Breast epithelium (tissue), 4 donors: ENCODE measurements around the gene GNAZ. TPM values are rescaled to one million over a fixed set of nuclear protein-coding genes. Genes with fewer than 3 reads are reported as not detected.
"Not testable (repeated sequence)": the region's sequence is repeated elsewhere in the genome, so short reads cannot be mapped to it uniquely, and the experiment has no call there.

Source experiments
- DNase-seq, 2 donors: peaks; one replicate each; pipeline ENCODE4 v3.0.0-alpha.2; 2019; ENCODE audit warnings: low spot score in 2 of 2
- H3K27ac ChIP-seq, 2 donors: fragments of 200-600 bp; sonication (generic) in 1 of 2; one replicate each; pipeline ENCODE4 v1.5.1; 2016 to 2019; ENCODE audit warnings: mild to moderate bottlenecking in 1 of 2
- H3K27me3 ChIP-seq, 2 donors: fragments of 200-600 bp; sonication (generic) in 1 of 2; one replicate each; pipeline versions ENCODE4 v1.5.1 to v1.6.0; 2017 to 2019; ENCODE audit warnings: control low read depth in 1 of 2, mild to moderate bottlenecking in 1 of 2
- H3K36me3 ChIP-seq: fragments of 200-600 bp; one replicate; pipeline ENCODE4 v1.5.1; 2019
- H3K4me1 ChIP-seq, 2 donors: fragments of 200-600 bp; sonication (generic); one replicate each; pipeline ENCODE4 v1.5.1; 2016 to 2019; ENCODE audit warnings: control low read depth in 1 of 2
- H3K4me3 ChIP-seq, 3 donors: fragments of 200-600 bp; sonication (generic); 1 replicate in 2 of 3; 2 replicates in 1 of 3; pipeline ENCODE4 v1.5.1; 2016 to 2019; ENCODE audit warnings: mild to moderate bottlenecking in 3 of 3, moderate library complexity in 2 of 3
- H3K9me3 ChIP-seq, 2 donors: fragments of 200-600 bp; sonication (generic) in 1 of 2; one replicate each; pipeline ENCODE4 v1.5.1; 2016 to 2019; ENCODE audit warnings: control low read depth in 1 of 2
- CTCF ChIP-seq, 3 donors: fragments of 450-650 bp; IDR thresholded peaks; one replicate each; pipeline ENCODE4 v1.5.1; 2016 to 2017; ENCODE audit warnings: antibody characterized with exemption in 3 of 3, mild to moderate bottlenecking in 3 of 3, moderate library complexity in 3 of 3
- POLR2A ChIP-seq: fragments of 450-650 bp; IDR thresholded peaks from one replicate; pipeline ENCODE4 v1.6.1; 2016; ENCODE audit warnings: antibody characterized with exemption, mild to moderate bottlenecking, moderate library complexity
- POLR2AphosphoS5 ChIP-seq, 3 donors: sonication (generic); formaldehyde crosslinking; IDR thresholded peaks; one replicate each; pipeline ENCODE4 v1.6.1; 2017; ENCODE audit warnings: antibody characterized with exemption in 3 of 3
- intact Hi-C: fragments of 100-400 bp; cut with DNase I; formaldehyde crosslinking; loops from one replicate; pipeline ENCODE4 v1.15.1; 2023; ENCODE audit warnings: low total_unique reads
- total RNA-seq, 3 donors: library from RNA; depleted of rRNA; stranded (reverse); fragments of >200 nt; gene quantifications; one replicate each; pipeline ENCODE4 v1.1.0, GENCODE V29; 2016

The GNAZ gene
- total RNA-seq, 3 donors from 2014 or later, result 5.0 to 15.7 (median 5.3) TPM

GRCh38 chr22:23132376-23133091, 62.2 kb downstream of the GNAZ start:
- H3K27me3 ChIP-seq, result no peaks in the 10 kb centered on the region
- H3K36me3 ChIP-seq, result no peaks in the 10 kb centered on the region
- H3K27ac ChIP-seq, result no peak overlapping the region
- H3K4me1 ChIP-seq, result no peaks in the 10 kb centered on the region
- no peak for TF ChIP-seq POLR2A
- no peak for TF ChIP-seq POLR2AphosphoS5 (IDR thresholded peaks at IDR 0.05)
- TF ChIP-seq CTCF (IDR thresholded peaks at IDR 0.05), result no peak
- H3K4me3 ChIP-seq, result no peak overlapping the region
- no peaks in the 10 kb centered on the region for H3K9me3 ChIP-seq
- DNase-seq, result no peak
- intact Hi-C loops, result no loop called here

GRCh38 chr22:23133922-23134321, 63.6 kb downstream of the GNAZ start:
- H3K9me3 ChIP-seq, result no peaks in the 10 kb centered on the region
- H3K4me1 ChIP-seq, result no peaks in the 10 kb centered on the region
- no peaks in the 10 kb centered on the region for H3K27me3 ChIP-seq
- no peak for TF ChIP-seq CTCF (IDR thresholded peaks at IDR 0.05)
- no peak for TF ChIP-seq POLR2AphosphoS5 (IDR thresholded peaks at IDR 0.05)
- TF ChIP-seq POLR2A, result no peak
- H3K36me3 ChIP-seq, result no peaks in the 10 kb centered on the region
- H3K27ac ChIP-seq, result no peak overlapping the region
- H3K4me3 ChIP-seq, result no peak overlapping the region
- intact Hi-C loops, result no loop called here
- DNase-seq, result no peak

GRCh38 chr22:23136991-23137390, 66.7 kb downstream of the GNAZ start:
- DNase-seq, H3K27me3 ChIP-seq, intact Hi-C loops, H3K4me3 ChIP-seq, H3K36me3 ChIP-seq, H3K4me1 ChIP-seq, H3K9me3 ChIP-seq: not testable (repeated sequence)
- H3K27ac ChIP-seq, result peak overlapping the region; percentile 60 to 74

GRCh38 chr22:23137468-23137867, 67.1 kb downstream of the GNAZ start:
- no peak overlapping the region for H3K4me3 ChIP-seq
- no peaks in the 10 kb centered on the region for H3K36me3 ChIP-seq
- intact Hi-C loops, result no loop called here
- no peaks in the 10 kb centered on the region for H3K4me1 ChIP-seq
- no peaks in the 10 kb centered on the region for H3K9me3 ChIP-seq
- TF ChIP-seq POLR2AphosphoS5 (IDR thresholded peaks at IDR 0.05), result no peak
- no peak for TF ChIP-seq POLR2A
- TF ChIP-seq CTCF (IDR thresholded peaks at IDR 0.05), result no peak
- H3K27me3 ChIP-seq, result no peaks in the 10 kb centered on the region
- no peak for DNase-seq
- peak overlapping the region; percentile 60 to 74 for H3K27ac ChIP-seq

GRCh38 chr22:23137905-23138561, 67.7 kb downstream of the GNAZ start:
- peak in 1 of 2 donors; percentile 36 for DNase-seq
- no peaks in the 10 kb centered on the region for H3K4me1 ChIP-seq
- intact Hi-C loops, result no loop called here
- no peaks in the 10 kb centered on the region for H3K36me3 ChIP-seq
- no peaks in the 10 kb centered on the region for H3K27me3 ChIP-seq
- no peak overlapping the region for H3K4me3 ChIP-seq
- TF ChIP-seq POLR2A (no peak), POLR2AphosphoS5 (IDR thresholded peaks at IDR 0.05) (peak in 1 of 3 donors; percentile 12)
- H3K9me3 ChIP-seq, result no peaks in the 10 kb centered on the region
- peak overlapping the region; percentile 60 to 74 for H3K27ac ChIP-seq
